ENCODE data around the gene TSPAN32. TPM values are rescaled to one million over a fixed set of nuclear protein-coding genes. Genes with fewer than 3 reads are reported as not detected.

The TSPAN32 gene, protein sequence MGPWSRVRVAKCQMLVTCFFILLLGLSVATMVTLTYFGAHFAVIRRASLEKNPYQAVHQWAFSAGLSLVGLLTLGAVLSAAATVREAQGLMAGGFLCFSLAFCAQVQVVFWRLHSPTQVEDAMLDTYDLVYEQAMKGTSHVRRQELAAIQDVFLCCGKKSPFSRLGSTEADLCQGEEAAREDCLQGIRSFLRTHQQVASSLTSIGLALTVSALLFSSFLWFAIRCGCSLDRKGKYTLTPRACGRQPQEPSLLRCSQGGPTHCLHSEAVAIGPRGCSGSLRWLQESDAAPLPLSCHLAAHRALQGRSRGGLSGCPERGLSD
- 10 to 100 TPM in 1 of 2 donors, 1 to 10 TPM in 1; 8.1 to 14.8 TPM for total RNA-seq

DNA sequence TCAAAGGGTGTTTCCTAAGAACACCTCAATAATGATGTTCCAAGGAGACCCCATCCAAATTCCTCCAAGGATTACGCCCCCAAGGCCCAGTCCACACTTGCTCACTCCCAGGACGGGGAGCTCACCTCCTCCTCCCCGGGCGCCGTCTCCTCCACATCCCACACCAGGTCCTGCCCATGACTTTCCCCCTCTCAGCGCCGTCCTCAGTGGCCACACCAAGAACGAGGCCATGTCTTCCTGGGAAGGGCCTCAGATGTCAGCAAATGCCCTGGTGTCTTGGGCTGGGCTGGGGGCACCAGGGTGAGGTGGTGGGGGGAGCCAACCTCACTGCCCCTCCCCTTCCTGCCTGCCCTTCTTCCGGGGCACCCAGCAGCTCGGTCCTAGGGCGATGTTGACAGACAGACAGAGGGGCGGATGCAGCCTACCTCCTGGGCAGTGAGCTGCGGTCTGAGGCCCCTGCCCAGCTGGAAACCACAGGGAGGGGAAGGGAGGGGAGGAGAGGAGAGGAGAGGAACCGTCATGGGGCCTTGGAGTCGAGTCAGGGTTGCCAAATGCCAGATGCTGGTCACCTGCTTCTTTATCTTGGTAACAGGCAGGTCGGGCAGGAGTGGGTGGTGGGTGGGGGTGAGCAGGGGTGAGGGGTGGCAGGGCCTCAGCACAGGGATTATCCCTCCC, at the start of gene TSPAN32, which contains the start of gene C11orf21:
Gene TSPAN32 (plus strand): TSS at position 383 of the 675 bp plus-strand sequence. CDS start 137 bp downstream, at position 520.
Gene C11orf21 (minus strand): TSS at position 288 of the 675 bp plus-strand sequence. CDS start 110 bp downstream, at position 178.
- peaks cover 25% of the 10 kb centered on the region for H3K4me1 Mint-ChIP-seq
- no peaks in the 10 kb centered on the region for H3K9me3 Mint-ChIP-seq
- ATAC-seq (replicated peaks) = peak; percentile 86

DNA sequence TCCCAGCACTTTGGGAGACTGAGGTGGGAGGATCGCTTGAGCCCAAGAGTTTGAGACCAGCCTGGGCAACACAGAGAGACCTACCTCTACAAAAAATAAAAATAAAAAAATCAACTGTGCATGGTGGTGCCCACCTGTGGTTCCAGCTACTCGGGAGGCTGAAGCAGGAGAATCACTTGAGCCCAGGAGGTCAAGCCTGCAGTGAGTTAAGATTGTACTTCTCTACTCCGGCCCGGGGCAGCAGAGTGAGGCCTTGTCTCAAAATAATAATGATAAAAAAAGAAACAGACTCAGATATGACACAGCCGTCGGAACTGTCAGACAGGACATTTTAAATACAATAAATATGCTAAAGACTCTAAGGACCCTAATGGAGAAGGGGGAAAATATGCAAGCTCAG, 49.8 kb upstream of the TSPAN32 start:
- Mint-ChIP-seq H3K27me3 (peaks cover 3% of the 10 kb centered on the region), H3K27ac (no peak overlapping the region), H3K9me3 (no peaks in the 10 kb centered on the region), H3K4me1 (no peaks in the 10 kb centered on the region), H3K36me3 (ENCODE audit: low read depth) (no peaks in the 10 kb centered on the region), H3K4me3 (no peak overlapping the region)
- no peak for ATAC-seq (replicated peaks)

More for the DNA sequence above, at the start of gene TSPAN32, which contains the start of gene C11orf21:
- Mint-ChIP-seq H3K27me3 (no peaks in the 10 kb centered on the region), H3K4me3 (peak within 1 kb of the TSS; percentile 97), H3K27ac (peak within 1 kb of the TSS; percentile 96), H3K36me3 (ENCODE audit: low read depth) (no peaks in the 10 kb centered on the region)

DNA sequence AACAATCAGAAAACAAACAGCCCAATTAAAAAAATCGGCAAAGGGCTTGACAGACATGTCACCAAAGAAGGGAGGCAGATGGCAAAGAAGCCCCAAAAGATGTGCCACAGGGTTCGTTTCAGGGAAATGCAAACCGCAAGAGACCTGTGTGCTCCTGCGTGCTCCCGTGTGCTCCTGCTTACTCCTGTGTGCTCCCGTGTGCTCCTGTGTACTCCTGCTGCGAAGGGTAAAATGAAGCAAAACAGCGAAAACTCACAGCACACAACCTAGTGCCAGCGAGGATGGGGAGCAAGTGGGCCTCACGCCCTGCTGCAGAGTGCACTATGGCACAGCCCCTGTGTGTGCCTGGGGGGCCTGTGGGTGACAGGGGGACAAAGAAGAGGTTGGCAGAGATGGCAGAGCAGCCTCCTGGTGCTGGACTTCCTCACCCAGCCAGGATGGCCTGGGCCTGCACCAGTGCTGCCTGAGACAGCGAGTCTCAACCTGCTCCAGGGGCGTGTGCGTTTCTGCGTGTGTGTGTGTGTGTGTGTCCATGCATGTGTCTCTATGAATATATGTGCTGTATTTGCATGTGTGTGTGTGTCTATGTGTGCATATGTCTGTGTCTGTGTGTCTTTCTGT, 45.4 kb upstream of the TSPAN32 start:
- H3K27ac Mint-ChIP-seq = no peak overlapping the region
- H3K36me3 Mint-ChIP-seq (ENCODE audit: low read depth) = no peaks in the 10 kb centered on the region
- no peaks in the 10 kb centered on the region for H3K4me1 Mint-ChIP-seq
- no peak for ATAC-seq (replicated peaks)
- H3K27me3 Mint-ChIP-seq = no peaks in the 10 kb centered on the region
- no peaks in the 10 kb centered on the region for H3K9me3 Mint-ChIP-seq
- no peak overlapping the region for H3K4me3 Mint-ChIP-seq

DNA sequence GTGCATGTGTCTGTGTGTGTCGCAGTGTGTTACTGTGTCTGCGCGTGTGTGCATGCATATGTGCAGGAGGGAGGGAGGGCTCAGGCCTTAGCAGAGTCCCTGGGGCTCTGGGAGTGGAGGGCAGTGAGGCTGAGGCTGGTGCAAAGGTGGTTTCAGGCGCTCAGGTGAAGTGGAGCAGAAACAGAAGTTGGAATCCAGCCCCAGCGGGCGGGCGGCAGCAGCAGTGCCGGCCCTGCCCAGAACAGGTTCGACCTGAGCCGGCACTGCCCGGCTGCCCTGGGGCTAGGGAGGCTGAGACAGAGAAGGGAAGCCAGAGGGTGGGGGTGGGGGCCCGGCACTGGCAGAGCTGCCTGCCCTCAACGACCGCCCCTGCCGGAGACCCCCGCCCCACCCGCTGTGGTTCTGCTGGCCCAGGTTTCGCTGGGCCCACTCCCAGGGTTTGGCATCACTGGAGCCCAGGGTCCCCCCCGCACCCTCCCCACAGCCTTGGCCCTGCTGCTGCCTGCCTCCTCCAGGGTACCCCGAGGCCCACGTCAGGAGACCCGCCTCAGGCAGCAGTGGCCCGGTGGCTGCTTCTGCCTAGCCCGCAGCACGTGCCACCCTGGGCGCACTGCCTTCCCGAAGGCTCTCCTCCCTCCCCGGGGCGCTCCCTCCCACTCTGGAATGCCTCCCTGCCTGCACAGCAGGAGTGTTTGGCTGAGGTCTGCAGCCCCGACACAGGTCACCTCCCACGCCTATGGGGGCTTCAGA, 44.7 kb upstream of the TSPAN32 start:
- Mint-ChIP-seq H3K27me3 (no peaks in the 10 kb centered on the region), H3K9me3 (no peaks in the 10 kb centered on the region), H3K4me3 (no peak overlapping the region), H3K27ac (no peak overlapping the region), H3K4me1 (no peaks in the 10 kb centered on the region), H3K36me3 (ENCODE audit: low read depth) (no peaks in the 10 kb centered on the region)
- ATAC-seq (replicated peaks) = no peak

DNA sequence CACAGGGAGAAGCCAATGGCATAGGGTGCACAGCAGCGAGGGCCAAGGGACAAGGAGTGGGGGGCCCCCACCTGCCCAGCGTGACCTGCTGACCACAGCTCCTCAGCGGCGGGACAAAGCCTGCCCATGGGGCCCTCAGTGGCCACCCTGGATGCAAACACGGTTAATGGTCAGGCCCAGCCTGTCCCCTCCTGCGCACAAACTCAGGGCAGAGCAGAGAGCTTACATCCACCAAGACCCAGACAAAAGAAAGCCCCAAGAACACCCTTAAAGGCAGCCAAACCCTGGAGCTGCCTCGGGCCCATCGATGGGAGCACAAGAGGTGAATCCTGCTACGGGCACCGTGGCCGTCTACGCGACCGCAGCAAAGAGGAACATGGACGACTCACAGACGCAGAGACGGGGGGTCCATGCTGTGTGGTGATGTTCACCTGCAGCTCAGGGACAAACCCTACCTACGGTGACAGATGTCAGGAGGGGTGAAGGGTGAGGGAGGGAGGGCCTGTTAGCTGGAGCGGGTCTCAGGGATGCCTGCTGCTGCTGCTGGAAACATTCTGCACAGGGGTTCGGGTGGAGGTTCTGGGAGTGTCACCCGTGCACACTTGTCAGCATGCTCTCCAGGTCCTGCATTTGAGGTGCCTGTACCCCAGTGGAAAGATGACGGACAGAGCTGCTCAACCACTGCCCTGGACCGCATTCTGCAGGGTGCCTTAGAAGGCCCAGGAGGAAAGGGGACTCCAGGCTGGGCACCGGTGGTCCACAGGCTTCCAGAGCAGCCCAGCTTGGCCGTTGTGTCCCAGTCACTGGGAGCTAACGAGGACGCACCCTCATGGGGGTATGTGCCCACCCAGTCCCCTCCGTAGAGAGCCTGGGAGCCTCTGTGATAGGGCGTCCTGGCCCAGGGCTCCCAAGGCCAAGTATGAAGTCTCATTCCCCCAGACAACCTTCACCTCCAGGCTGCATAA, 43.0 kb upstream of the TSPAN32 start:
- H3K9me3 Mint-ChIP-seq = no peaks in the 10 kb centered on the region

DNA sequence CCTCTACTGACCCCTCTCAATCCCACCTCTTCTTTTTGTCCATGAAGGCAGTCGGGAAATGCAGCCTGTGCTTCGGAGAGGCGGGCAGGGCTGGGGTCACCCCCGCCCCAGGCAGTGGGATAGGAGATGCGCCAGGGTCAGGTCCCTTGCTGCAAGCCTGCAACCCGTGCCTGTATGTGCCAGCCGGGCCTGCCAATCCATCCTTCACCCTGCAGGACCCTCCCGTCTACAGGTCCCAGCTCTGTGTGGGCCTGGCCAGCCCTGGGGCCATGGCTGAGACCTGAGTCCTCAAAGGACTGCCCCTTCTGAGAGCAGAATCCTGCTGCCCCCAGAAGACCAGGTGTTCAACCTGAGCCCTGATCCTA, 42.4 kb upstream of the TSPAN32 start:
- ATAC-seq (replicated peaks) = no peak
- H3K9me3 Mint-ChIP-seq = no peaks in the 10 kb centered on the region
- H3K4me1 Mint-ChIP-seq = no peaks in the 10 kb centered on the region
- H3K36me3 Mint-ChIP-seq (ENCODE audit: low read depth) = no peaks in the 10 kb centered on the region
- no peaks in the 10 kb centered on the region for H3K27me3 Mint-ChIP-seq
- H3K27ac Mint-ChIP-seq = no peak overlapping the region
- H3K4me3 Mint-ChIP-seq = no peak overlapping the region

More for the DNA sequence above, 43.0 kb upstream of the TSPAN32 start:
- H3K4me1 Mint-ChIP-seq = no peaks in the 10 kb centered on the region
- no peaks in the 10 kb centered on the region for H3K36me3 Mint-ChIP-seq (ENCODE audit: low read depth)
- no peak overlapping the region for H3K27ac Mint-ChIP-seq
- H3K27me3 Mint-ChIP-seq = no peaks in the 10 kb centered on the region
- ATAC-seq (replicated peaks) = no peak
- no peak overlapping the region for H3K4me3 Mint-ChIP-seq

DNA sequence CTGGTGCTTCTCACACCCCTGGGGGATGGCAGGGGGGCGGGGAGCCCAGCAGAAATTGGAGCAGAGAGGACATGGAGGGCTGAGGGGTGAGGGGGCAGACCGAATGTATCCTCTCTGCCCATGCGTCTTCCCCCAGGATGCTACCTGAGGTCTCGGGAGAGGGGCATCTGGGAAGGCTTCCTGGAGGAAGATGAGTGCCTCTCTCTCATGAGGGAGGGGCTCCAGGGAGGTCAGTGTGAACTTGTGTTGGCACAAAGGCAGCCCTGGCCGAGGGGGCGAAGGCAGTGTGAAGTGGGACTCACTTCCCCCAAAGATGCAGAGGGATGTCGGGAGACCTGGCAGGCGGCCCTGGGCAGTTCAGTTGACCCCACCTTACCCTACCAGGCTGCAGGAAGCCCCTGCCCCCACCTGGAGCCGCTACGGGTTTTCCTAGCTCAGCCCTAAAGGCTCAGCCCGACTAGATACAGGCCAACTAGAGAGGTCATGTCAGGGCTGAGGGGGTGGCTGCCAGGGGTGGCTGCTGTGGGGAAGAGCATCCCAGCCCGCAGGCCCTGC, 41.8 kb upstream of the TSPAN32 start:
- Mint-ChIP-seq H3K36me3 (ENCODE audit: low read depth) (no peaks in the 10 kb centered on the region), H3K27me3 (no peaks in the 10 kb centered on the region), H3K27ac (no peak overlapping the region), H3K4me3 (no peak overlapping the region), H3K9me3 (no peaks in the 10 kb centered on the region), H3K4me1 (no peaks in the 10 kb centered on the region)
- ATAC-seq (replicated peaks) = no peak

DNA sequence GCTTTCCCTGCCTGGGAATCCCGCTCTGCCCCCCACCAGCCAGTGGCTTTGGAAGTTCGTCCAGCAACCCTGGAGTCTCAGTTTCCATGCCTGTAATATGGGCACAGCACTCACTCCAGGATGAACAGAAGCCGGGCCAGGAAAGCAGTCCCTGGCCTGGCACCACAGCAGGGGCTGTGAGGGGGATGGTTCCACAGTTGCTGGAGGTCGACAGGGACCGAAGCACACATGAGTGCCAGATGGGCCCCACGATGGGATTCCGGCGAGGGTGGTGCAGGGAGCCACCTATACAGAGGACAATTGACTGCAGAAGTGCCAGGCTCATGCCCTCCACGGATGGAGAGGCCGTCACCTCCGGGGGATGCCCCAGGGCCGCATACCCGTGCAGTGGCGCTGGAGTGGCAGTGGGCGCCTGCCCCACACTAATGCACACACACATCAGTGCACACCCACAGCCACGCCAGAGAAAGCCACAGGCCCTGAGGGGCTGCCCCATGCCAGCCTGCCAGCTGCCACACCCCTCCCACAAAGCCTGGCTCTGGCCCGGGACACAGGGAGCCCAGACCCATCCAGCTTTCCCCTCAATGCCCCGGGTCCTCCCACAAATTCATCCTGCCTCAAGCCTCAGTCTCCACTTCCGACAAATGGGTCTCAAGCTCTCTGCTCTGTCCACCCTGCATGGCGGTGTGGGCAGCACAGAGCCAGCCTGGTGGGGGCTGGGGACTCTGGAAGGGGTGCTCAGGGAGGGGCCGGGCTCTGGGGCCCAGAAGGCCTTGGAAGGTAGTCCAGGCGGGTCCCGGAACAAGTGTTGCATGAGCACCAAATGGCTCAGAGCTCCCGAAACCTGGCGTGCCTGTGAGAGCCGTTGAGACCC, 41.1 kb upstream of the TSPAN32 start:
- Mint-ChIP-seq H3K4me1 (peaks cover 6% of the 10 kb centered on the region), H3K27me3 (no peaks in the 10 kb centered on the region), H3K9me3 (no peaks in the 10 kb centered on the region), H3K27ac (no peak overlapping the region), H3K4me3 (no peak overlapping the region), H3K36me3 (ENCODE audit: low read depth) (no peaks in the 10 kb centered on the region)
- no peak for ATAC-seq (replicated peaks)

DNA sequence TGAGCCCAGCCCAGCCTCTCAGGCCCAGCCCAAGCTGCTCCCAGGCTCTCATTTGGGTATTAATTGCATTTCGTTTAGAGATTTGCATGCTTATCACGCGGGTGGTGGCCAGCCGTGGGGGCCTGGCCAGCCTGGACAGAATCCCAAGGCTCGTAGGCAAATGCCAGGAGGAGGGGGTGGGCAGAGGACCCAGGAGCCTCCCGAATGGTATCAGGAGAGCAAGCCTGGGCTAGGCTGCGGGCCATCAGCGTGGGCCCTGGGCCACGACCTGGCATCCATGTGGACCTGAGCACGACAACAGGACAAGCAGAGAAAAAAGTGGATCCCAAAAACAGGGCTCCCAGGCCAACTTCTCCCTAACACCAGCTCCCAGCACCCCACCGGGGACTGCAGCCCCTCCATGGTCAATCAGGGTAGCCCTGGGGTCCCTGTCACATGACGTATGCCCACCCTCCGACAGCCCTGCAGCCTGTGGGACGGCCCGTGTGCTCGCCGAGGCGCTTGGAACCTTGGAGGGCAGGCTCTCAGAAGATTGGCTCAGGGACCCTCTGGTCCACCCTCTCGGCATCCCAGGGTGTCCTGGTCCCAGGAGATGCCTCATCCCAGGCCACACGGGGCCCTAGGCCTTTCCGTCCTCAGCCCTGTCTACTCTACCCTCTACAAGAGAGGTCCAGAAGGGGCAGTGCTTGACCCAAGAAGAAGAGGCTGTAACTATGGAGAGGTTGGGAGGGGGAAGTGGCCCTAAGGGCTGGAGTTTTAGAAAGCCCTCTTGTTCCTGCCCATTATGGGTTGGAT, 40.2 kb upstream of the TSPAN32 start:
- H3K9me3 Mint-ChIP-seq = no peaks in the 10 kb centered on the region
- no peak for ATAC-seq (replicated peaks)
- no peak overlapping the region for H3K4me3 Mint-ChIP-seq
- H3K27me3 Mint-ChIP-seq = no peaks in the 10 kb centered on the region
- no peaks in the 10 kb centered on the region for H3K36me3 Mint-ChIP-seq (ENCODE audit: low read depth)
- H3K27ac Mint-ChIP-seq = no peak overlapping the region
- peaks cover 14% of the 10 kb centered on the region for H3K4me1 Mint-ChIP-seq

DNA sequence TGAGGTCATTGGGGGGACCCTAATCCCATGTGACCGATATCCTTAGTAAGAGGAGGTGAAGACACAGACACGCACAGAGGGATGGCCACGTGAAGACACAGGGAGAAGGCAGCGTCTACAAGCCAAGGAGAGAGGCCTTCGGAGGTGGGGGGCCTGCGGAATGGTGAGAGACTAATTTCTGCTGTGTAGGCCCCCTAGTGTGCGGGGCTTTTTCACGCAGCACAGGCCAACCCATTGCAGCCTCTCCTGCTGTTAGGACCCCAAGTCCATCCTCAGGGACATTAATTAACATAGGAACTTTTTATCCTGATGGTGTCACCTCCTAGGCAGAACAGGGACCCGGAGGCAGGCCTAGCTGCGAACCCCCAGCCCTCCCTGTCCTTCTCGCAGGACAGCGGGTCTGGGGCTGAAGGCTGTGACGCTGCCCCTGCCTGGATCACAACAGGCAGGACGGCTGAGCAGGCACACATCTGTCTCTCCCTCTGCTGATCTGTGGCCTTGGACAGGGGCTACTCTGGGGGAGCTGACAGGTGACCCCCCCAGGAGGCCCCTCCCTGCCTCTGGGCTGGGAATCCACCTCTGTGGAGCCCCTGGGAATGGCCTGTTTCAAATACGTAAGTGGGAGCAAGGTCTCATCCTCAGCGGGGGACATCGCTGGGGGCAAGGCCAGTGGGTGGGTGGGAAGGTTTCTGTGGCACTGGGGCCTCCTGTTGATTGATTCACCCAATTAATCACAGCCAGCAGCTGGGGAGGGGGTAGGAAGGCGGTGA, 39.3 kb upstream of the TSPAN32 start:
- Mint-ChIP-seq H3K9me3 (no peaks in the 10 kb centered on the region), H3K27ac (no peak overlapping the region), H3K27me3 (no peaks in the 10 kb centered on the region), H3K4me3 (no peak overlapping the region), H3K4me1 (peaks cover 14% of the 10 kb centered on the region), H3K36me3 (ENCODE audit: low read depth) (no peaks in the 10 kb centered on the region)
- ATAC-seq (replicated peaks) = no peak

DNA sequence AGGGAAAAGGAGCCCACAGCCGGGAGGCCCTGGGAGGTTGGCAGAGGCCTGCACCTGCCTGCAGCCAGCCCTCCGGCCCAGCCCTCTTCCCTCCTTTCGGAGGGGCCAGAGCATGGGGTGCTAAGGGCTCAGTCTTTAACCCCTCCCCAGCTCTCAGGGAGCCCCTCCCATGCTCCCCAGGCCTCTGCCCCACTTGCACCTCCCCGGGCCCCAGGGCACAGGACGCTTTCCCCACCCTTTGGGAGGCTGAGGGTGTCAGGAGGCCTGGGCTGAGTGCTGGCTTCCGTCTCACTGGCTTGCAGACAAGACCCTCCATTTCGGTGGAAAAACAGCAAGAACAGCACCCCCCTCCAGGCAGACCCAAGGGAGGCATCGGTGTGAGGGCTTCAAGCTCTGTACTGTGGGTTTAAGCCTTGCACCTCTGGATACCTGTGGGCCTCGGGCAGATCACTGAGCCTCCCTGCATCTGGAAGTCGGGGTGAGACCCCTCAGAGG, 38.7 kb upstream of the TSPAN32 start:
- ATAC-seq (replicated peaks) = no peak
- H3K4me1 Mint-ChIP-seq = peaks cover 14% of the 10 kb centered on the region
- H3K27ac Mint-ChIP-seq = no peak overlapping the region
- H3K27me3 Mint-ChIP-seq = no peaks in the 10 kb centered on the region
- no peak overlapping the region for H3K4me3 Mint-ChIP-seq
- H3K9me3 Mint-ChIP-seq = no peaks in the 10 kb centered on the region
- H3K36me3 Mint-ChIP-seq (ENCODE audit: low read depth) = no peaks in the 10 kb centered on the region

Measured in activated T-helper 17 cell treated with anti-CD3 and anti-CD28 coated beads, Interleukin-2, amount 50 U/mL, for 72 hours (primary cell).